Measurements from ENCODE around the gene RET.

GRCh38 chr10:43086321-43086942, 9.6 kb downstream of the RET start:
- TF ChIP-seq CTCF (IDR thresholded peaks at IDR 0.05) (no peak), POLR2A (IDR thresholded peaks at IDR 0.05) (no peak)

All from right lobe of liver (tissue), 4 donors.